Stomach (tissue), 4 donors: Measurements from ENCODE around the gene PPP1R15A.

ENCODE experiments used
- EP300 ChIP-seq: sonication (generic); formaldehyde crosslinking; IDR thresholded peaks from one replicate; pipeline ENCODE4 v1.6.1; 2017; ENCODE audit warnings: antibody characterized with exemption
- POLR2A ChIP-seq, 4 donors: fragments of 450-650 bp; IDR thresholded peaks; one replicate each; pipeline ENCODE4 v1.6.1; 2016; ENCODE audit warnings: antibody characterized with exemption in 4 of 4, control low read depth in 2 of 4, mild to moderate bottlenecking in 1 of 4, moderate library complexity in 1 of 4
- POLR2AphosphoS5 ChIP-seq, 3 donors: sonication (generic); formaldehyde crosslinking; IDR thresholded peaks; one replicate each; pipeline ENCODE4 v1.6.1; 2016; ENCODE audit warnings: antibody characterized with exemption in 3 of 3
- TF ChIP-seq, protein P1 (sequence below), 7 experiments: fragments of 450-650 bp in 4 of 7; fragments of 200-600 bp in 3 of 7; sonication (generic) in 3 of 7; IDR thresholded peaks; one replicate each; pipeline ENCODE4 v1.5.1; 2016 to 2019; ENCODE audit warnings: antibody characterized with exemption in 7 of 7, control low read depth in 2 of 7, mild to moderate bottlenecking in 1 of 7

DNA sequence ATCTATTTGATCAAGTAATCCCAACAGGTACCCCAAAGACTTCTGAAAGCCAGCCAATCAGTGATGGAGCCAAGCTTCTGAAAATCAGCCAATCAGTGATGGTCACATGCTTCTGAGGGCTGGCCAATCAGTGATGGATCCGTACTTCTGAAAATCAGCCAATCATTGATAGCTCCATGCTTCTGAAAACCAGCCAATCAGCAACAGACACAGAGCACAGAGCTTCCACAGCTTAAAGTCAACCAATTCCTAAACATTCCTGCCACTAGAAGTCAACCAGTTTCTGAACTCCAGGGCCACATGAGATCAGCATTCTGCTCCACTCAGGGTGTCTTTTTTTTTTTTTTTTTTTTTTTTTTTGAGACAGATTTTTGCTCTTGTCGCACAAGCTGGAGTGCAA is 27.7 kb upstream of the PPP1R15A start:
- no peak for TF ChIP-seq POLR2A (IDR thresholded peaks at IDR 0.05)
- TF ChIP-seq, protein P1, sequence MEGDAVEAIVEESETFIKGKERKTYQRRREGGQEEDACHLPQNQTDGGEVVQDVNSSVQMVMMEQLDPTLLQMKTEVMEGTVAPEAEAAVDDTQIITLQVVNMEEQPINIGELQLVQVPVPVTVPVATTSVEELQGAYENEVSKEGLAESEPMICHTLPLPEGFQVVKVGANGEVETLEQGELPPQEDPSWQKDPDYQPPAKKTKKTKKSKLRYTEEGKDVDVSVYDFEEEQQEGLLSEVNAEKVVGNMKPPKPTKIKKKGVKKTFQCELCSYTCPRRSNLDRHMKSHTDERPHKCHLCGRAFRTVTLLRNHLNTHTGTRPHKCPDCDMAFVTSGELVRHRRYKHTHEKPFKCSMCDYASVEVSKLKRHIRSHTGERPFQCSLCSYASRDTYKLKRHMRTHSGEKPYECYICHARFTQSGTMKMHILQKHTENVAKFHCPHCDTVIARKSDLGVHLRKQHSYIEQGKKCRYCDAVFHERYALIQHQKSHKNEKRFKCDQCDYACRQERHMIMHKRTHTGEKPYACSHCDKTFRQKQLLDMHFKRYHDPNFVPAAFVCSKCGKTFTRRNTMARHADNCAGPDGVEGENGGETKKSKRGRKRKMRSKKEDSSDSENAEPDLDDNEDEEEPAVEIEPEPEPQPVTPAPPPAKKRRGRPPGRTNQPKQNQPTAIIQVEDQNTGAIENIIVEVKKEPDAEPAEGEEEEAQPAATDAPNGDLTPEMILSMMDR (IDR thresholded peaks at IDR 0.05): no peak
- no peak for TF ChIP-seq EP300
- no peak for TF ChIP-seq POLR2AphosphoS5 (IDR thresholded peaks at IDR 0.05)
